Left ventricle myocardium inferior (tissue), 1 donor: ENCODE measurements around the gene KLK1. TPM values are rescaled to one million over a fixed set of nuclear protein-coding genes. Genes with fewer than 3 reads are reported as not detected.

ENCODE experiments used
- DNase-seq: peaks from one replicate; pipeline ENCODE4 v3.0.0-alpha.2; 2020
- H3K27ac ChIP-seq: fragments of 200-600 bp; replicated peaks from 2 replicates; pipeline ENCODE4 v1.8.0; 2021
- H3K27me3 ChIP-seq: fragments of 200-600 bp; 2 replicates; pipeline ENCODE4 v1.8.0; 2021; ENCODE audit warnings: low read depth
- H3K36me3 ChIP-seq: fragments of 200-600 bp; 2 replicates; pipeline ENCODE4 v1.8.0; 2021
- H3K4me1 ChIP-seq: fragments of 200-600 bp; 2 replicates; pipeline ENCODE4 v1.8.0; 2021
- H3K4me3 ChIP-seq: fragments of 200-600 bp; 2 replicates; pipeline ENCODE4 v1.8.0; 2021; ENCODE audit warnings: mild to moderate bottlenecking, moderate library complexity
- H3K9me3 ChIP-seq: fragments of 200-600 bp; replicated peaks from 2 replicates; pipeline ENCODE4 v1.8.0; 2021
- CTCF ChIP-seq: fragments of 200-600 bp; IDR thresholded peaks from 2 replicates; pipeline ENCODE4 v1.8.0; 2021; ENCODE audit warnings: antibody characterized with exemption, mild to moderate bottlenecking, borderline replicate concordance
- intact Hi-C: fragments of 100-400 bp; cut with micrococcal nuclease; formaldehyde crosslinking; loops from one replicate; pipeline ENCODE4 v1.11.0; 2022
- total RNA-seq: library from RNA; stranded (reverse); fragmentation: NEBNext Ultra II Directional; extraction: Animal tissue kit (Norgen Biotek cat#: 25700); gene quantifications from one replicate; pipeline ENCODE4 v1.2.1, GENCODE V29; 2021
- donor health status: DM: no; HTN: yes; CAD: no; lungs with severe emphysema.

Gene KLK1
- total RNA-seq, 1 donor from 2014 or later: 0.41 TPM

- Histone ChIP-seq H3K27me3 (peaks cover 93% of the 10 kb centered on the region), H3K27ac (no peak overlapping the region), H3K9me3 (no peaks in the 10 kb centered on the region), H3K4me1 (no peaks in the 10 kb centered on the region), H3K36me3 (no peaks in the 10 kb centered on the region), H3K4me3 (no peak overlapping the region)
- no peak for DNase-seq
- intact Hi-C loops: no loop called here
- no peak for TF ChIP-seq CTCF
These were observed 37.4 kb upstream of the KLK1 start for GRCh38 chr19:50861010-50861409.

- Histone ChIP-seq H3K4me3 (no peak overlapping the region), H3K9me3 (no peaks in the 10 kb centered on the region), H3K36me3 (no peaks in the 10 kb centered on the region), H3K4me1 (no peaks in the 10 kb centered on the region), H3K27ac (no peak overlapping the region), H3K27me3 (peaks cover 95% of the 10 kb centered on the region)
- intact Hi-C loops: no loop called here
- no peak for TF ChIP-seq CTCF
- no peak for DNase-seq
These were observed 36.3 kb upstream of the KLK1 start for GRCh38 chr19:50859849-50860248.

DNA sequence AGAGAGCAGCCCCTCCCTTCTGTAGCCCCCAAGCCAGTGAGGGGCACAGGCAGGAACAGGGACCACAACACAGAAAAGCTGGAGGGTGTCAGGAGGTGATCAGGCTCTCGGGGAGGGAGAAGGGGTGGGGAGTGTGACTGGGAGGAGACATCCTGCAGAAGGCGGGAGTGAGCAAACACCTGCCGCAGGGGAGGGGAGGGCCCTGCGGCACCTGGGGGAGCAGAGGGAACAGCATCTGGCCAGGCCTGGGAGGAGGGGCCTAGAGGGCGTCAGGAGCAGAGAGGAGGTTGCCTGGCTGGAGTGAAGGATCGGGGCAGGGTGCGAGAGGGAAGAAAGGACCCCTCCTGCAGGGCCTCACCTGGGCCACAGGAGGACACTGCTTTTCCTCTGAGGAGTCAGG is 35.3 kb upstream of the KLK1 start:
- no peak overlapping the region for H3K4me3 ChIP-seq
- TF ChIP-seq CTCF: no peak
- no peaks in the 10 kb centered on the region for H3K4me1 ChIP-seq
- intact Hi-C loops: no loop called here
- H3K27ac ChIP-seq: no peak overlapping the region
- no peaks in the 10 kb centered on the region for H3K36me3 ChIP-seq
- peaks cover 95% of the 10 kb centered on the region for H3K27me3 ChIP-seq
- DNase-seq: no peak
- H3K9me3 ChIP-seq: no peaks in the 10 kb centered on the region

DNA sequence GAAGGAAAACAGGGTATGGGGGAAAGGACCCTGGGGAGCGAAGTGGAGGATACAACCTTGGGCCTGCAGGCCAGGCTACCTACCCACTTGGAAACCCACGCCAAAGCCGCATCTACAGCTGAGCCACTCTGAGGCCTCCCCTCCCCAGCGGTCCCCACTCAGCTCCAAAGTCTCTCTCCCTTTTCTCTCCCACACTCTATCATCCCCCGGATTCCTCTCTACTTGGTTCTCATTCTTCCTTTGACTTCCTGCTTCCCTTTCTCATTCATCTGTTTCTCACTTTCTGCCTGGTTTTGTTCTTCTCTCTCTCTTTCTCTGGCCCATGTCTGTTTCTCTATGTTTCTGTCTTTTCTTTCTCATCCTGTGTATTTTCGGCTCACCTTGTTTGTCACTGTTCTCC is 33.8 kb upstream of the KLK1 start:
- Histone ChIP-seq H3K27me3 (peaks cover 95% of the 10 kb centered on the region), H3K4me1 (no peaks in the 10 kb centered on the region)
- TF ChIP-seq CTCF: no peak

GRCh38 chr19:50854636-50855410 is 31.2 kb upstream of the KLK1 start, which contains the start of gene KLK3:
Gene KLK3, plus strand, starts transcription at chr19:50854915. Its CDS starts 41 bp downstream, at chr19:50854956.
- no peak for DNase-seq

More for the DNA sequence above, 33.8 kb upstream of the KLK1 start:
- intact Hi-C loops: no loop called here
- no peak for DNase-seq
- Histone ChIP-seq H3K9me3 (no peaks in the 10 kb centered on the region), H3K4me3 (no peak overlapping the region), H3K36me3 (no peaks in the 10 kb centered on the region), H3K27ac (no peak overlapping the region)

More at GRCh38 chr19:50854636-50855410, 31.2 kb upstream of the KLK1 start, which contains the start of gene KLK3:
- Histone ChIP-seq H3K4me1 (no peaks in the 10 kb centered on the region), H3K36me3 (no peaks in the 10 kb centered on the region), H3K9me3 (no peaks in the 10 kb centered on the region), H3K27me3 (peaks cover 97% of the 10 kb centered on the region), H3K4me3 (no peak within 1 kb of the TSS), H3K27ac (no peak within 1 kb of the TSS)
- no peak for TF ChIP-seq CTCF
- intact Hi-C loops: no loop called here
